HG02943 (cell line): ENCODE results near the gene FAM174C.
A peak's percentile ranks its signal among the peaks of the same experiment; 100 is the strongest.

Experiments
- ATAC-seq: cut with Tn5 transposase; IDR thresholded peaks from one replicate; pipeline ENCODE4 v1.9.1; 2021; ENCODE audit warnings: mild to moderate bottlenecking, low read depth, moderate library complexity; ENCODE audit not compliant: unreplicated experiment

The FAM174C gene

GRCh38 chr19:1260749-1261537, 14.4 kb upstream of the FAM174C start:
- peak; percentile 49 for ATAC-seq

DNA sequence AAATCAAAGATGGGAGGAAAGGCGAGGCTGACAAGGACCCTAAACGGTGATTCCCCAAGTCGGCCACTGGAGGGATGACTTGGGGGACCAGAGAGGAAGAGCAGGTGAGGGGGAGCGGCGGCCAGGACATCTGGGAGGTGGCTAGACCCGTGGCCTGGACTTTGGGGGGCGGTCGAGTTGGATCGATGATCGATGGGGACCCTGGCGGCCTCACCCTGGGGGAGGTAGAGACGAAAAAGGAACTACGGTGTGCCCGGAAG, 13.9 kb upstream of the FAM174C start:
- ATAC-seq, result no peak

GRCh38 chr19:1261798-1262622, 13.3 kb upstream of the FAM174C start:
- ATAC-seq, result no peak

DNA sequence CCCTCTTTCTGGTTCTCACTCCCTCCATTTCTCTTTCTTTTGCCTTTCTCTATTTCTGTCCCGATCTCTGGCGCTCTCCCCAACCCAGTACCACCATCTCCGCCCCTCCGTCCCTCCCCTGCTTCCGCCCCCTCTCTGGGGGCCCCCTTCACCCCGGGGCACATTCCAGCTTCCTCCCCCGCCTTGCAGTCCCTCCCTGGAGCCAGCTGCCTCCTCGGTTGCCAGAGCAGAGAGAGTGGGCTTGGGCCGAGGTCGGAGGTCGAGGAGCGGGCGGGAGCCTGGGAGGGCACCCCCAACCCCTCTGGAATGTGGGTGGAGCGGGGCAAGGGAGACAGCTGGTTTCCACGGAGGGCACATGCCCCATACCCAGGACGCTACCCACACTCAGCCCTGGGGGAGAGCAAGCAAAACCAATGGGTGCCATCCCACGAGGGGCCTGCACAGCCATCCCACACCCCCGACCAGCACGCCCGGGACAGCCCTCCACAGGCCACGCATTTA, 12.7 kb upstream of the FAM174C start:
- no peak for ATAC-seq

DNA sequence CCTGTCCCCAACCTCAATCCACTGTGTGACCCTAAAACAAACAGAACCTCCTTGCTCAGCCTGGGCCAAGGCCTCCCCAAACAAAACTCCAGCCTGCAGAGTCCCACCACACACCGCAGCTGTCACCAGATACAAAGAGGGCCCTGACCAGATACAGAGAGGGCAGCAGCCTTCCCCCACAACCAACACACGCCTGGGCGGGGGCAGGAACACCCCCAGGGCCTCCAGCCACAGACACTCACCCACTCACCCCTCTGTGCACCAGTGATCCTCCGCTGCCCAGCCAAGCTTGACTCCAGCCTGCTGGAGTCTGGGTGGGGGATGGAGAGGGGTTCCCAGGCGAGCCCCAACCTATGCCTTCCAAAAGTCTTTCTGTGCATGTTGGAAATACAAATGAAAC, 12.1 kb upstream of the FAM174C start:
- ATAC-seq, result no peak

- no peak for ATAC-seq
These were observed 10.3 kb upstream of the FAM174C start for GRCh38 chr19:1264801-1265614.

DNA sequence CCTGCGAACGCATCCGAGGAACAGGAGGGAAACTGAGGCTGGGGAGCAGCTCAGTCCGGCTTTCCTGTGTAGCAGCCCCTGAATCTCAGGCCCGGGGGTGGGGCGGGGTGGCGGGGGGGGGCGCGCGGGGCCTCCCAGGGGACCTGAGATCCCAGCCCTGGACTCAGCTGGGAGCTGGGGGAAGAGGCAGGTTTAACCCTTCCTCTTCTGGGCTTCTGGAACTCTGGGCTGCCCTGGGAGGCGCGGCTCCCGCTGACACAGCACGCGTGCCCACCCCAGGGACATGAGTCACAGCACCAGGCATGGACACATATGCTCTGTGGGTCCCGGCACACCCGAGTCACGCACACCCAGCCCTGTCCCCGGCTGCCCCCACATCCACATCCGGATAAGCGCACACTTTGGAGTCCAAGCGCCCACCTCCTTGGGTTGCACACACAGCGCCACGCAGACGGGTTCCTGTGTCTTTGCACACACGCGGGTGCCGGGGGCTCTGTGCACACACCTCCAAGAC, 9.7 kb upstream of the FAM174C start:
- no peak for ATAC-seq

GRCh38 chr19:1266129-1266915, 9.0 kb upstream of the FAM174C start:
- peak; percentile 29 for ATAC-seq

DNA sequence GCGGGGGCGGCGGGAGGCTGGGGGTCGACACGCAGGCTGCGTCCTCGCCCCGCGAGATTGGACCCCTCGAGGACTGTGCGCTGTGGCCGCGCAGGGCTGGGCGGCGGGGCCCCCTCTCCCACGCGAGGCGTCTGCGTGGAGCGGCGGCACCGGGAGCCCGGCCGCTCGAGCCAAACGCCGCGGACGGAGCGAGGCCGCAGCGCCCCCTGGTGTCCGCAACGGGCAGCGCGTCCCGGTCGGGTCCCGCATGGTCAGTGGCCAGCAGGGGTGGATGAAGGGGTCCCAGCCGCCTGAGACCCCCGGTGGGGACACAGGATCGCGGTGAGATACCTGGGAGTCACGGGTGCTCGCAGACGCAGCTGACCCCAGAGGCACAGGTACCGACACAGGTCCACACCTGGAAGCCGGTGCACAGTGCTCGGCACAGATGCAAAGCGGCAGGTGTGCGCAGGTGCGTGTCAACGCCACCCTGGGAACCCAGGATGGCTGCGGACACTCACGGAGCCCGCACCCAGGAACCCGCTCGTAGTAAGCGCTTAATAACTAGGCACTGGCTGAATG, 8.3 kb upstream of the FAM174C start:
- peak; percentile 21 for ATAC-seq

- ATAC-seq, result no peak
These were observed 7.7 kb upstream of the FAM174C start for GRCh38 chr19:1267477-1268225.

- ATAC-seq, result no peak
These were observed 6.9 kb upstream of the FAM174C start for GRCh38 chr19:1268226-1269064.

- ATAC-seq, result peak; percentile 44
These were observed 6.3 kb upstream of the FAM174C start, which contains the start of gene CIRBP for GRCh38 chr19:1269065-1269477. Gene CIRBP, plus strand, starts transcription at chr19:1269332. Its CDS starts 1,602 bp downstream, at chr19:1270934.

DNA sequence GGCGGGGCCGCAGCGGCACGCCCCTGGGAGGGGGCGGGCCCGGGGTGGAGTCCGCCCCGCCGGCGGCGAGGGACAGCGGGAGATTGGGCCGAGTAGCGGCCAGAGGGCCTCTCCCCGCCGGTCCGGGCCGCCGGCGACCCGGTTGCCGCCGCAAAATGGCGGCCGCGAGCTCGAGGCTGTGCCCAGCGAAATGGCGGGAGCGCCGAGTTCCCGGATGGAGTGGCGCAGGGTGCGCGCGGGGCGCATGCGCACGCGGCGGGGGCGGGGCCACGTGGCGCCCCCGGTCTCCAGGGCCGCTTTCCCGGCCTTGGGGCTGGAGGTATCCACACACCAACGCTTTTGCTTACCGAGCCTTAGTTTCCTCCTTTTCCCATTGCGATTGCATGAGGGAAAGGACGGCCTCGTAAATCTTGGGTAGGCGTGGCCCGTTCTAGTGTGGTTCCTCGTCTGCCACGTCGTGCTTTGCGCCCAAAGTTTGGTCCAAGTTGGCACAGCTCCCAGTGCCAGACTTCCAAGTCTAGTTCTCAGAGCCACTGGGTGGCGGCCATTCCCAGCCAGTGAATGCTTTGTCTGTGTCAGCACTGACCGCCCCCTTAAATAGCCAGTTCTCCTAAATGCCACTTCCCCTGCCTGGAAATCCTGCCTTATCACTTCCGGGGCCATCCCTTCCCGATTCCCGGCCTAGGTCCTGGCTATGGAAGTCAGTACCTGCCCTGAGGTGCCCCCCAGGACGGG, 5.7 kb upstream of the FAM174C start:
- peak; percentile 16 for ATAC-seq

DNA sequence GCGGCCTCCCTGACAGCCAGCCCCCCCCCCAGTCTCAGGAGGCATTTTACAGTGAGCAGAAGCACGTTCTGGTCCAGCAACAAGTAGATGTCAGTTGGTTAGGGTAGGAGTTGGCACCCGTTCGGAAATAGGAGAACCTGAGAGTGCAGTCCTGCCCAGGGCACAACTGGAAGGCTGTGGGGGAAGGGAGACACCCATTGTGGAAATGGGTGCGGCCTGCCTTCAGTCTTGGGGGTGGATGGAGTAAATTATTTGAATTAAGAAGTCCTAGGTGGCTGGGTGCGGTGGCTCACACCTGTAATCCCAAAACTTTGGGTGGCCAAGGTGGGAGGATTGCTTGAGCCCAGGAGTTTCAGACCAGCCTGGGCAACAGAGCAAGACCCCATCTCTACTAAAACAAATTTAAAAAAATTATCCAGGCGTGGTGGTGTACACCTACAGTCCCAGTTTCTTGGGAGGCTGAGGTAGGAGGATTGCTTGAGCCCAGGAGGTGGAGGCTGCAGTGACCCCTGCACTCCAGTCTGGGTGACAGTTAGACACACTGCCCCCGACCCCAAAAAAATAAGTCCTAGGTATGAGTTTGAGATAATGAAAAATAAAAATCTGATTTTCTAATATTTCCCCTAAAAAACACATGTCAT, 5.0 kb upstream of the FAM174C start:
- no peak for ATAC-seq

DNA sequence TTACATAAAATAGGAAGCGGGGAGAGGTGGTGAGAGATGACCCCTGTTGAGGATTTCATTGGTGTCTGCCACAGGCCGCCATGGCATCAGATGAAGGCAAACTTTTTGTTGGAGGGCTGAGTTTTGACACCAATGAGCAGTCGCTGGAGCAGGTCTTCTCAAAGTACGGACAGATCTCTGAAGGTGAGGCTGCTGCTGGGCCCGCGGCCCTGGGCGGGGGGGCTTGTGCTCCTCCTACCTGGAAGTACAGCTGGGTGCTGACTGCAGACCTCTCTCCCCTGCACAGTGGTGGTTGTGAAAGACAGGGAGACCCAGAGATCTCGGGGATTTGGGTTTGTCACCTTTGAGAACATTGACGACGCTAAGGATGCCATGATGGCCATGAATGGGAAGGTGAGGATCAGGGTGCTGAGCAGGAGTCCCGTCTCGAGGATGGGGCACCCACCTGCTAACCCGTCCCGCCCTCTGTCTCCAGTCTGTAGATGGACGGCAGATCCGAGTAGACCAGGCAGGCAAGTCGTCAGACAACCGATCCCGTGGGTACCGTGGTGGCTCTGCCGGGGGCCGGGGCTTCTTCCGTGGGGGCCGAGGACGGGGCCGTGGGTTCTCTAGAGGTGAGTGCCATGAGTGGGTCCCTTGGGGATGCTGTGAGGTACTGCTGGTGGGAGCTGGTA, 4.3 kb upstream of the FAM174C start:
- ATAC-seq, result no peak
